ENCODE measurements around the gene GALNT18. TPM values are rescaled to one million over a fixed set of nuclear protein-coding genes. Genes with fewer than 3 reads are reported as not detected.
A peak's percentile ranks its signal among the peaks of the same experiment; 100 is the strongest.

Gene GALNT18
- total and polyA plus RNA-seq, 4 donors = 17.7 to 109 (median 63.7) TPM

GRCh38 chr11:11427542-11427941 lies 194.3 kb downstream of the GALNT18 start:
- Histone ChIP-seq H3K27ac (ENCODE audit: low read depth in 1 of 2, low read length in 1 of 2) (no peak overlapping the region), H3K9me3 (ENCODE audit: control insufficient read depth in 4 of 4, insufficient read depth in 3 of 4, low read length in 3 of 4) (no peaks in the 10 kb centered on the region), H3K36me3 (ENCODE audit: control insufficient read depth in 4 of 4, insufficient read depth in 4 of 4, low read length in 4 of 4) (peaks cover 0 to 14% (median 0%) of the 10 kb centered on the region in 4 donors), H3K4me3 (no peak overlapping the region), H3K4me1 (ENCODE audit: control insufficient read depth in 5 of 5, insufficient read depth in 5 of 5, low read length in 5 of 5) (peaks cover 5 to 20% (median 19%) of the 10 kb centered on the region in 5 donors), H3K27me3 (ENCODE audit: control insufficient read depth in 3 of 3, insufficient read depth in 3 of 3, low read length in 2 of 3) (no peaks in the 10 kb centered on the region), H3K9ac (ENCODE audit: insufficient read depth in 1 of 2, low read length in 2 of 2) (no peak overlapping the region)
- TF ChIP-seq CTCF (IDR thresholded peaks at IDR 0.05; ENCODE audit: control extremely low read depth, extremely low read depth) = no peak
- ATAC-seq (ENCODE audit: insufficient read depth, low FRiP score) = no peak
- peak; percentile 56 to 78 (median 76) for DNase-seq
- 53 to 70% methylated on average over 5 of the region's 5 CpGs for WGBS, 2 donors

DNA sequence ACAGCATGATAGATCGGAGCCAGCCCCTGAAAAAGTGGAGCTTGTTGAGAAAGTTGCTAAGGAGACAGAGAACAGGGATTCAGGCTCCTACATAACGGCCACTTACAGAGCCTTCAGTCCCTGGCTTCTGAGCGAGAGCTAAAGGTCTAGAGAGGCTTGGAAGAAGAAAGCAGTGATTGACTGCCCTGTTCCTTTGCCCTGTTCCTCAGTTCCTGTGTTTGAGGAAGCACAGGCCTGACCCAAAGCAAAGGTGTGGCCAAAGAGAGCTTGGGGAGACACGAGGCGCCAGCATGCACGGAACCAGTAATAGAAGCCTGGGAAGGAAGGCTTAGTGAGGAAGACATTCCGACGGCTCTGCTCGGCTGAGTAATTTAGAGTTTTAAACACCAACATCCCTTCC lies 194.7 kb downstream of the GALNT18 start:
- no peak for ATAC-seq (ENCODE audit: insufficient read depth, low FRiP score)
- no peaks in the 10 kb centered on the region for H3K27me3 ChIP-seq (ENCODE audit: control insufficient read depth in 3 of 3, insufficient read depth in 3 of 3, low read length in 2 of 3)
- no peak for TF ChIP-seq CTCF (IDR thresholded peaks at IDR 0.05; ENCODE audit: control extremely low read depth, extremely low read depth)
- peak overlapping the region in 1 of 2 donors; percentile 26 for H3K27ac ChIP-seq (ENCODE audit: low read depth in 1 of 2, low read length in 1 of 2)
- peaks cover 0 to 9% (median 0%) of the 10 kb centered on the region in 4 donors for H3K36me3 ChIP-seq (ENCODE audit: control insufficient read depth in 4 of 4, insufficient read depth in 4 of 4, low read length in 4 of 4)
- H3K9ac ChIP-seq (ENCODE audit: insufficient read depth in 1 of 2, low read length in 2 of 2) = no peak overlapping the region
- H3K9me3 ChIP-seq (ENCODE audit: control insufficient read depth in 4 of 4, insufficient read depth in 3 of 4, low read length in 3 of 4) = no peaks in the 10 kb centered on the region
- no peak overlapping the region for H3K4me3 ChIP-seq
- peaks cover 5 to 24% (median 21%) of the 10 kb centered on the region in 5 donors for H3K4me1 ChIP-seq (ENCODE audit: control insufficient read depth in 5 of 5, insufficient read depth in 5 of 5, low read length in 5 of 5)
- DNase-seq = peak; percentile 25 to 64 (median 56)
- 55 to 63% methylated on average over 9 of the region's 9 CpGs for WGBS, 2 donors

GRCh38 chr11:11426226-11426952 lies 195.4 kb downstream of the GALNT18 start:
- no peak overlapping the region for H3K27ac ChIP-seq (ENCODE audit: low read depth in 1 of 2, low read length in 1 of 2)
- ATAC-seq (ENCODE audit: insufficient read depth, low FRiP score) (no peak), DNase-seq (no peak)
- H3K9ac ChIP-seq (ENCODE audit: insufficient read depth in 1 of 2, low read length in 2 of 2) = no peak overlapping the region
- H3K36me3 ChIP-seq (ENCODE audit: control insufficient read depth in 4 of 4, insufficient read depth in 4 of 4, low read length in 4 of 4) = peaks cover 0 to 8% (median 0%) of the 10 kb centered on the region in 4 donors
- WGBS, 2 donors = 81 to 91% methylated on average over 4 of the region's 4 CpGs
- peaks cover 5 to 29% (median 26%) of the 10 kb centered on the region in 5 donors for H3K4me1 ChIP-seq (ENCODE audit: control insufficient read depth in 5 of 5, insufficient read depth in 5 of 5, low read length in 5 of 5)
- no peaks in the 10 kb centered on the region for H3K9me3 ChIP-seq (ENCODE audit: control insufficient read depth in 4 of 4, insufficient read depth in 3 of 4, low read length in 3 of 4)
- H3K27me3 ChIP-seq (ENCODE audit: control insufficient read depth in 3 of 3, insufficient read depth in 3 of 3, low read length in 2 of 3) = no peaks in the 10 kb centered on the region
- no peak for TF ChIP-seq CTCF (IDR thresholded peaks at IDR 0.05; ENCODE audit: control extremely low read depth, extremely low read depth)
- no peak overlapping the region for H3K4me3 ChIP-seq
